Measurements from ENCODE around the gene SLC6A8.

Gene SLC6A8

GRCh38 chrX:153657161-153657560 is 30.6 kb upstream of the SLC6A8 start:
- TF ChIP-seq POLR2A (IDR thresholded peaks at IDR 0.05; ENCODE audit: low read length) (no peak), GATA1 (IDR thresholded peaks at IDR 0.05; ENCODE audit: low read depth, low read length) (no peak)
- DNase-seq: no peak

GRCh38 chrX:153659268-153659667 is 28.5 kb upstream of the SLC6A8 start:
- no peak for DNase-seq
- no peak for TF ChIP-seq POLR2A (IDR thresholded peaks at IDR 0.05; ENCODE audit: low read length)
- TF ChIP-seq GATA1 (IDR thresholded peaks at IDR 0.05; ENCODE audit: low read depth, low read length): no peak

- DNase-seq: peak; percentile 43 to 69
- no peak for TF ChIP-seq POLR2A (IDR thresholded peaks at IDR 0.05; ENCODE audit: low read length)
- TF ChIP-seq GATA1 (IDR thresholded peaks at IDR 0.05; ENCODE audit: low read depth, low read length): no peak
Measured at GRCh38 chrX:153662266-153662665, 25.5 kb upstream of the SLC6A8 start.

GRCh38 chrX:153665726-153666306 is 21.9 kb upstream of the SLC6A8 start:
- TF ChIP-seq POLR2A (IDR thresholded peaks at IDR 0.05; ENCODE audit: low read length) (no peak), GATA1 (IDR thresholded peaks at IDR 0.05; ENCODE audit: low read depth, low read length) (no peak)
- DNase-seq: no peak

GRCh38 chrX:153667281-153667955 is 20.3 kb upstream of the SLC6A8 start:
- no peak for DNase-seq
- TF ChIP-seq POLR2A (IDR thresholded peaks at IDR 0.05; ENCODE audit: low read length) (no peak), GATA1 (IDR thresholded peaks at IDR 0.05; ENCODE audit: low read depth, low read length) (no peak)

- DNase-seq: peak; percentile 78 to 84
- TF ChIP-seq GATA1 (IDR thresholded peaks at IDR 0.05; ENCODE audit: low read depth, low read length): no peak
Measured at GRCh38 chrX:153667956-153668396, 19.8 kb upstream of the SLC6A8 start.

- no peak for TF ChIP-seq GATA1 (IDR thresholded peaks at IDR 0.05; ENCODE audit: low read depth, low read length)
- TF ChIP-seq POLR2A (IDR thresholded peaks at IDR 0.05; ENCODE audit: low read length): no peak
- no peak for DNase-seq
Measured at GRCh38 chrX:153668423-153669173, 19.1 kb upstream of the SLC6A8 start.

- TF ChIP-seq POLR2A (IDR thresholded peaks at IDR 0.05; ENCODE audit: low read length) (no peak), GATA1 (IDR thresholded peaks at IDR 0.05; ENCODE audit: low read depth, low read length) (no peak)
- peak; percentile 46 to 60 for DNase-seq
Measured at GRCh38 chrX:153669174-153669890, 18.4 kb upstream of the SLC6A8 start.

- DNase-seq: no peak
- no peak for TF ChIP-seq POLR2A (IDR thresholded peaks at IDR 0.05; ENCODE audit: low read length)
- TF ChIP-seq GATA1 (IDR thresholded peaks at IDR 0.05; ENCODE audit: low read depth, low read length): no peak
Measured at GRCh38 chrX:153669901-153670731, 17.6 kb upstream of the SLC6A8 start.

- no peak for DNase-seq
- TF ChIP-seq GATA1 (IDR thresholded peaks at IDR 0.05; ENCODE audit: low read depth, low read length) (no peak), POLR2A (IDR thresholded peaks at IDR 0.05; ENCODE audit: low read length) (no peak)
Measured at GRCh38 chrX:153670748-153671588, 16.8 kb upstream of the SLC6A8 start.

- TF ChIP-seq GATA1 (IDR thresholded peaks at IDR 0.05; ENCODE audit: low read depth, low read length): no peak
- TF ChIP-seq POLR2A (IDR thresholded peaks at IDR 0.05; ENCODE audit: low read length): no peak
- no peak for DNase-seq
Measured at GRCh38 chrX:153671589-153672530, 15.9 kb upstream of the SLC6A8 start.

All from erythroblast (primary cell).